Measurements from ENCODE around the gene ZNF566.
"Not testable (repeated sequence)": the region's sequence is repeated elsewhere in the genome, so short reads cannot be mapped to it uniquely, and the experiment has no call there.

The ZNF566 gene

DNA sequence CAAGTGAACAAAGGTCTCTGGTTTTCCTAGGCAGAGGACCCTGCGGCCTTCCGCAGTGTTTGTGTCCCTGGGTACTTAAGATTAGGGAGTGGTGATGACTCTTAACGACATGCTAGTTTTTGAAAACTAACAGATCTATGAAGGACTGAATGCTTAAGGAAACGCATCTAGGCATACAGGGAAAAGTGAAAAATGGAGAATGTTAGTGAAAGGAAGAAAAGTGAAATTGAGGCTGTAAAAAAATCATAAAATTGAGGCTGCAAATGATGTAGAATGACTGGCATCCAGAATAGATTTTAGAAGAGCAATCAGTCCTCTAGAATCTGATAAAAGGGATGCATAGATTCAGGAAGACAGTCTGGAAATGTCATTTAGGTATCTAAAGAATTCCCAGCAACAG lies 35.3 kb upstream of the ZNF566 start:
- TF ChIP-seq, protein P1, sequence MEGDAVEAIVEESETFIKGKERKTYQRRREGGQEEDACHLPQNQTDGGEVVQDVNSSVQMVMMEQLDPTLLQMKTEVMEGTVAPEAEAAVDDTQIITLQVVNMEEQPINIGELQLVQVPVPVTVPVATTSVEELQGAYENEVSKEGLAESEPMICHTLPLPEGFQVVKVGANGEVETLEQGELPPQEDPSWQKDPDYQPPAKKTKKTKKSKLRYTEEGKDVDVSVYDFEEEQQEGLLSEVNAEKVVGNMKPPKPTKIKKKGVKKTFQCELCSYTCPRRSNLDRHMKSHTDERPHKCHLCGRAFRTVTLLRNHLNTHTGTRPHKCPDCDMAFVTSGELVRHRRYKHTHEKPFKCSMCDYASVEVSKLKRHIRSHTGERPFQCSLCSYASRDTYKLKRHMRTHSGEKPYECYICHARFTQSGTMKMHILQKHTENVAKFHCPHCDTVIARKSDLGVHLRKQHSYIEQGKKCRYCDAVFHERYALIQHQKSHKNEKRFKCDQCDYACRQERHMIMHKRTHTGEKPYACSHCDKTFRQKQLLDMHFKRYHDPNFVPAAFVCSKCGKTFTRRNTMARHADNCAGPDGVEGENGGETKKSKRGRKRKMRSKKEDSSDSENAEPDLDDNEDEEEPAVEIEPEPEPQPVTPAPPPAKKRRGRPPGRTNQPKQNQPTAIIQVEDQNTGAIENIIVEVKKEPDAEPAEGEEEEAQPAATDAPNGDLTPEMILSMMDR (IDR thresholded peaks at IDR 0.05; ENCODE audit: control insufficient read depth, insufficient read depth, low read depth, low read length, missing control alignments): no peak
- DNase-seq (ENCODE audit: low read depth): no peak
- H3K4me3 ChIP-seq (ENCODE audit: control insufficient read depth, low read depth, low read length): no peak overlapping the region

DNA sequence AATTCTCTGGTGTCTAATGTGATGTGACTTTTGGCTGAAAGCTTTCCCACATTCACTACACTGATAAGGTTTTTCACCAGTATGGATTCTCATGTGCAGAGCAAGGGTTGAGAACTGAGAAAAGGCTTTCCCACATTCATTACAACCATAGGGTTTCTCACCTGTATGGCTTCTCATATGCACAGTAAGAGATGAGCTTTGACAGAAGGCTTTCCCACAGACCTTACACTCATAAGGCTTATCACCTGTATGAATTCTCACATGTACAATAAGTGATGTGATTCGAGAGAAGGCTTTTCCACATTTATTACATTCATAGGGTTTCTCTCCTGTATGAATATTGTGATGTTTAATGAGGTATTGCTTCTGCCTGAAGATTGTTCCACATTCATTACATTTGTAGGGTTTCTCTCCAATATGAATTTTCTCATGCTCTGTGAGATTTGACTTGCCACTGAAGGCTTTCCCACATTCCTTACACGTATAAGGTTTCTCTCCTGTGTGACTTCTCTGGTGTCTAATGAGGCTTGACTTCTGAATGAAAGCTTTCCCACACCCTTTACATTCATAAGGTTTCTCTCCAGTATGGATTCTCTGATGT lies 24.8 kb upstream of the ZNF566 start:
- TF ChIP-seq, protein P1 (IDR thresholded peaks at IDR 0.05; ENCODE audit: control insufficient read depth, insufficient read depth, low read depth, low read length, missing control alignments): no peak
- no peak for DNase-seq (ENCODE audit: low read depth)
- H3K4me3 ChIP-seq (ENCODE audit: control insufficient read depth, low read depth, low read length): no peak overlapping the region

DNA sequence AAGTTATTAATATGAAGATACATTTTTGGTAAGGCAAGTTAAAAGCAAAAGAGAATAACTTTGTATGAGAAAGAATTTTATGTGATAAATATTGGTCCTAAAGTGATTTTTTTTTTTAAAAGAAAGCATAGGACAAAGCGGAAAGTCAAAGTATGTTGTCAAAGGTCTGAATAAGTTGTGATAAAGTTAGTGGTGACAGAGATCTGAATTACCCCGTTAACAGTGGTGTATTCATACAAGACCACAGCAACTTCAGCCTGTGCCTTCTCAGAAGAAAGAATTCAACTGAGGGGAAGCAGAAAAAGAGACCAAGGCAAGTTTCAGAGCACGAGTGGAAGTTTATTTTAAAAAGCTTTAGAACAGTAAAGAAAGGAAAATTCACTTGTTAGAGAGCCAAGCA lies 19.0 kb upstream of the ZNF566 start:
- H3K4me3 ChIP-seq (ENCODE audit: control insufficient read depth, low read depth, low read length): no peak overlapping the region
- DNase-seq (ENCODE audit: low read depth): no peak
- TF ChIP-seq, protein P1 (IDR thresholded peaks at IDR 0.05; ENCODE audit: control insufficient read depth, insufficient read depth, low read depth, low read length, missing control alignments): no peak

DNA sequence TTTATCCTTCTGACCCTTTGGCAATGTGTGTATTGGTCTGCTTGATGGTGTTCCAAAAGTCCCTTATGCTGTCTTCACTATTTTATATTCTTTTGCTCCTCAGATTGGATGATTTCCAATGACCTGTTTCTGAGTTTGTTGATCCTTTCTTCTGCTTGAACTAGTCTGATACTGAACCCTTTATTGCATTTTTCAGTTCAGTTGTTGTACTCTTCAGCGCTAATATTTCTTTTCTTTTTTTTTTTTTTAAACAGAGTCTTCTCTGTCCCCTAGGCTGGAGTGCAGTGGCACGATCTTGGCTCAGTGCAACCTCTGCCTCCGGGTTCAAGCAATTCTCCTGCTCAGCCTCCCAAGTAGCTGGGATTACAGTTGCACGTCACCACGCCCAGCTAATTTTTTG lies 12.6 kb upstream of the ZNF566 start:
- TF ChIP-seq, protein P1 (IDR thresholded peaks at IDR 0.05; ENCODE audit: control insufficient read depth, insufficient read depth, low read depth, low read length, missing control alignments): no peak
- DNase-seq (ENCODE audit: low read depth): no peak
- H3K4me3 ChIP-seq (ENCODE audit: control insufficient read depth, low read depth, low read length): no peak overlapping the region

DNA sequence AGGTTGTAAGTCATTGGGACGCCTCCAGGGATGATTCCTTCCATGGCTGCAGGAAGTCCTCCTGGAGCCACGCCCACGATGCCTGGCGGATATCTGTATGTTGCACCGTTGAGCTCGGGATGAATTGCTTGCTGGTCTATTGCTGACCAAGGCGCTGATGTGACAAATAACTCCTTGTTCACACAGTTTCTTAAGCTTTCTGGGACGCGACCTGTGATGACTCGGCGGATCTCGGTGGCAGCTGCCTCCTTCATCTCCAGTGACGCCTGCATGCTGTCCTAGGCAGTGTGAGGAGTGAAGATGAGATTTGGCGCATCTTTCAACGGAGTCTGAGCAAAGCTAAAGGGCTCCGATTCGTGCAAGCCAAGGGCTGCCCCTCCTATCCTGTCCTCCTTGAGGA lies 7.6 kb upstream of the ZNF566 start:
- no peak overlapping the region for H3K4me3 ChIP-seq (ENCODE audit: control insufficient read depth, low read depth, low read length)

DNA sequence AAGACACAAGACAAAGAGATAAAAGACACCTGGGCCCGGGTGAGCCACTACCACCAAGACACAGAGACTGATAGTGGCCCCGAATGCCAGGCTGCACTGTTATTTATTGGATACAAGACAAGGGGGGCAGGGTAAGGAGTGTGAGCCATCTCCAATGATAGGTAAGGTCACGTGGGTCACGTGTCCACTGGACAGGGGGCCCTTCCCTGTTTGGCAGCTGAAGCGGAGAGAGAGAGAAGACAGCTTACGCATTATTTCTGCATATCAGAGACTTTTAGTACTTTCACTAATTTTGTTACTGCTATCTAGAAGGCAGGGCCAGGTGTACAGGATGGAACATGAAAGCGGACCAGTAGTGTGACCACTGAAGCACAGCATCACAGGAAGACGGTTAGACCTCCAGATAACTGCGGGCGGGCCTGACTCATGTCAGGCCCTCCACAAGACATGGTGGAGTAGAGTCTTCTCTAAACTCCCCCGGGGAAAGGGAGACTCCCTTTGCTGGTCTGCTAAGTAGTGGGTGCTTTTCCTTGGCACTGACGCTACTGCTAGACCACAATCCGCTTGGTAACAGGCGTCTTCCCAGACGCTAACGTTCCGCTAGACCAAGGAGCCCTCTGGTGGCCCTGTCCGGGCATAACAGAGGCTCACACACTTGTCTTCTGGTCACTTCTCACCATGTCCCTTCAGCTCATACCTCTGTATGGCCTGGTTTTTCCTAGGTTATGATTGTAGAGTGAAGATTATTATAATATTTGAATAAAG lies 3.5 kb upstream of the ZNF566 start:
- peak; percentile 7 for DNase-seq (ENCODE audit: low read depth)
- TF ChIP-seq, protein P1 (IDR thresholded peaks at IDR 0.05; ENCODE audit: control insufficient read depth, insufficient read depth, low read depth, low read length, missing control alignments): peak; percentile 68
- H3K4me3 ChIP-seq (ENCODE audit: control insufficient read depth, low read depth, low read length): not testable (repeated sequence)

More for the DNA sequence above, 7.6 kb upstream of the ZNF566 start:
- DNase-seq (ENCODE audit: low read depth): no peak
- TF ChIP-seq, protein P1 (IDR thresholded peaks at IDR 0.05; ENCODE audit: control insufficient read depth, insufficient read depth, low read depth, low read length, missing control alignments): no peak

DNA sequence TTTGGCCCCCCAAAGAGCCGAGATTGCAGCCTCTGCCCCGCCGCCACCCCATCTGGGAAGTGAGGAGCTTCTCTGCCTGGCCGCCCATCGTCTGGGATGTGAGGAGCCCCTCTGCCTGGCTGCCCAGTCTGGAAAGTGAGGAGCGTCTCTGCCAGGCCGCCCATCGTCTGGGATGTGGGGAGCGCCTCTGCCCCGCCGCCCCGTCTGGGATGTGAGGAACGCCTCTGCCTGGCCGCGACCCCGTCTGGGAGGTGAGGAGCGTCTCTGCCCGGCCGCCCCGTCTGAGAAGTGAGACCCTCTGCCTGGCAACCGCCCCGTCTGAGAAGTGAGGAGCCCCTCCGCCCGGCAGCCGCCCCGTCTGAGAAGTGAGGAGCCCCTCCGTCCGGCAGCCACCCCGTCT lies 1.5 kb upstream of the ZNF566 start:
- DNase-seq (ENCODE audit: low read depth); H3K4me3 ChIP-seq (ENCODE audit: control insufficient read depth, low read depth, low read length): not testable (repeated sequence)

All from AG09309 (cell line).